Measurements from ENCODE around the gene ZBP1.

GRCh38 chr20:57664924-57665588 is 44.8 kb upstream of the ZBP1 start:
- TF ChIP-seq, protein P1, sequence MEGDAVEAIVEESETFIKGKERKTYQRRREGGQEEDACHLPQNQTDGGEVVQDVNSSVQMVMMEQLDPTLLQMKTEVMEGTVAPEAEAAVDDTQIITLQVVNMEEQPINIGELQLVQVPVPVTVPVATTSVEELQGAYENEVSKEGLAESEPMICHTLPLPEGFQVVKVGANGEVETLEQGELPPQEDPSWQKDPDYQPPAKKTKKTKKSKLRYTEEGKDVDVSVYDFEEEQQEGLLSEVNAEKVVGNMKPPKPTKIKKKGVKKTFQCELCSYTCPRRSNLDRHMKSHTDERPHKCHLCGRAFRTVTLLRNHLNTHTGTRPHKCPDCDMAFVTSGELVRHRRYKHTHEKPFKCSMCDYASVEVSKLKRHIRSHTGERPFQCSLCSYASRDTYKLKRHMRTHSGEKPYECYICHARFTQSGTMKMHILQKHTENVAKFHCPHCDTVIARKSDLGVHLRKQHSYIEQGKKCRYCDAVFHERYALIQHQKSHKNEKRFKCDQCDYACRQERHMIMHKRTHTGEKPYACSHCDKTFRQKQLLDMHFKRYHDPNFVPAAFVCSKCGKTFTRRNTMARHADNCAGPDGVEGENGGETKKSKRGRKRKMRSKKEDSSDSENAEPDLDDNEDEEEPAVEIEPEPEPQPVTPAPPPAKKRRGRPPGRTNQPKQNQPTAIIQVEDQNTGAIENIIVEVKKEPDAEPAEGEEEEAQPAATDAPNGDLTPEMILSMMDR (IDR thresholded peaks at IDR 0.05), result no peak
- TF ChIP-seq POLR2A (IDR thresholded peaks at IDR 0.05), result no peak
